ENCODE measurements around the gene TEAD1.
A peak's percentile ranks its signal among the peaks of the same experiment; 100 is the strongest.
"Not testable (repeated sequence)": the region's sequence is repeated elsewhere in the genome, so short reads cannot be mapped to it uniquely, and the experiment has no call there.

Gene TEAD1

GRCh38 chr11:12871788-12872321 is 197.6 kb downstream of the TEAD1 start:
- DNase-seq, result no peak

DNA sequence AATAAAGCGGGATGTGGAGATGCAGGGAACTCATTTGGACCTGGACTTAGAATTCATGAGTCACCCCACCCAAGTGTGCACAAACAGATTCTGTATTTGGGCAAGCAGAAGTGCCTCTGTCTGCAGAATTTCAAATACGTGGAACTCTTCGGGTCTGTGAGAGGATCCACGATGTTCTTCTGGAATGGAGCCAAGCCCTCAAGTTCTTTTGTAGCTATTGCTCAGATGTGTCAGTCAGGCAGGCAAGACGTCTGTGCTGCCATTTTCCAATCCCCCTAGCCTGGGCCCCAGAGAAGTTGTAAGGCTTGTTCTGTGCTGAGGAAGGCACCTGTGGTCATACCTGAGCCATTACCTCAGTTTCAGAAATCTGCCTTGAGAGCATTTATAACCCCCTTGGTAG is 202.1 kb downstream of the TEAD1 start:
- DNase-seq, result no peak

DNA sequence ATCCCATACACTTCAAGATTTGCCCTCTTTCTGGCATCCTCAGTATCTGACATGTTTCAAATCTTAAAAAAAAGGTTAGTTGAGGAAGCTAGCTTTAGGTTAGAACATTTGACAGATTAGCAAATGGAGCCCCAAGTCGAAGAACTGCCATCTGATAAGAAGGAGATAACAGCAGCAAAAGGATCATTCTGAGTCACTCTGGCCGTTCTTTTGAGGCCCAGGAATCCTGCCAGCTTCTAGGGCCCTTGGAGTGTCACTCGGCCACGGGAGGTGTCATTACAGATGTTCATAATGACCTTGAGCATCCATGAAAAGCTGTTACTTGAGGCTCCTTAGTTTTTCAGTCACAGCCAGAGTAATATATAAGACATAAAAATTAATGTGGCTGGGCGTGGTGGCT is 202.8 kb downstream of the TEAD1 start:
- no peak for DNase-seq

GRCh38 chr11:12877508-12877907 is 203.3 kb downstream of the TEAD1 start:
- not testable (repeated sequence) for DNase-seq

GRCh38 chr11:12880327-12880726 is 206.1 kb downstream of the TEAD1 start:
- no peak for DNase-seq

- no peak for DNase-seq
These were observed 208.4 kb downstream of the TEAD1 start for GRCh38 chr11:12882670-12883069.

DNA sequence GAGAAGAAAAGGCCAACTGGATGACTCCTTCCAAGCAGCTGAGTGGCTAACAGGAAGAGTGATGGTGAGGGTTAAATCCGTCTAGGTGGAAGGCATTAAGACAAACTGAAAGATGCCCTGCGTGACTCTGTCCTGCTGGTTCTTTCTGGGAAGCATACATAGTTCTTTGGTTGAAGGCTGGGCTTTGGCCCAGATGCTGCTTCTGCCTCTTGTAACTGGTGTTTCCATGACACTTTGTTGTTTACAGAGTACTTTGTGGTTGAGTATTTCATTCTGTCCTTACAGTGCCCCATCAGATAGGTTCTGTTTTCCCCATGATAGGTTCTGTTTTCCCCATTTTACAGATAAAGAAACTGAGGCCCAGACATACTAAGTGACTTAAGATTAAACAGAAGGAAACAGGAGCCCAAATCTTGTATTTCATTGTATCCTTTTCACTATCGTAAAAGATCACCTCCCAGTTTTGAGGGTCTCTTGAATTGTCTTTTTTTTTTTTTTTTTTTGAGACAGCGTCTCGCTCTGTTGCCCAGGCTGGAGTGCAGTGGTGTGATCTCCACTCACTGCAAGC is 210.6 kb downstream of the TEAD1 start:
- no peak for DNase-seq

DNA sequence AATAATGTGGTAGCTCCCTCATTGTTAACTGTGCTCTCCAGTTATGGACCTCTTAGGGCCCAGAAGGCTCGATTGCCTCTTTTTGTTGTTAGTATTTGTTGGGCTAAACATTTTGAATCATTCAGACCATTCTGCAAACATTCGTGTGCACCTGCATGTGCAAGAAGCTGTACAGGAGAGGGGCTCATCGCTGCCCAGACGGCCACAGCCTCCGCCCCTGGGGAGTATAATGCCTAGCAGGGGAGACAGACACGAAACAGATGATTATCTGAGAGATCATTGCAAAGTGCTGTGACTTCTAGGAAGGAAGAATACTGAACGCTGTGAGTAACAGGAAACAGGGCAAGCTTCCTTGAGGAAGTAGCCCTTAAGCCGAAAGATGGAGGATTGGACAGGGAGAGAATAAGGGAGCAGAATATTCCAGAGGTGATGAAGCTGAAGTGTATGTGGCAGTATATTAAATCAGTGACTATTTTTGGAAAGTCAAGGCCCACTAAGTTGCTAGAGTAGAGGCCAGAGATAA is 211.6 kb downstream of the TEAD1 start:
- DNase-seq, result no peak

GRCh38 chr11:12886508-12886907 is 212.3 kb downstream of the TEAD1 start:
- no peak for DNase-seq

DNA sequence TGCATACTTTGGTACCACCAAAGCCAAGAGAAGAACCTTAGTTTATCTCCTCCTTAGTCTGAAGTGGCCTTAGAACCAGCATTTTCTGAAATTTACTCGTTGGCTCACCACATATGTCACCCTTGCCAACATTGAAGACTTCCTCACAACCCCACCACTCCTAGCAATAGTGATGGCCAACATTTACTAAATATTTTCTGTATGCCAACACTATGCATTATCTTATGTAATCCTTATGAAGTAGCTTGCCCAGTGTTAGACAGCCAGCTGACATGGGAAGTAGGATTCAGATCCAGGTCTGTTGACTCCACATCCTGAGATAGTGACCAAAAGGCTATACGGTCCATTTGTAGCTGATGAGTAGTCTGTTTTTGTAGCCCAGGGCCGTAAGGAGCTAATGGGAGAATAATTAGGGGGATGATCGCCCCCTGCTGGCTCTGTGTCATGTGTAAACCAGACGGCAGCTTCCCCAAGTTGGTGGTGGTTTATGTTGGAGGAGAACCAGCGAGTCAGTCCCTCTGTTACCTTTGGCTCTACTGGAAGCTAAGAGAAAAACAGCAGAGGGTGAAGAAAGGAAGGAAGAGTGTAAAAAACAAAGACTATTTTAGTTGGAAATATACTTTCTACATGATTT is 214.4 kb downstream of the TEAD1 start:
- peak; percentile 39 for DNase-seq

DNA sequence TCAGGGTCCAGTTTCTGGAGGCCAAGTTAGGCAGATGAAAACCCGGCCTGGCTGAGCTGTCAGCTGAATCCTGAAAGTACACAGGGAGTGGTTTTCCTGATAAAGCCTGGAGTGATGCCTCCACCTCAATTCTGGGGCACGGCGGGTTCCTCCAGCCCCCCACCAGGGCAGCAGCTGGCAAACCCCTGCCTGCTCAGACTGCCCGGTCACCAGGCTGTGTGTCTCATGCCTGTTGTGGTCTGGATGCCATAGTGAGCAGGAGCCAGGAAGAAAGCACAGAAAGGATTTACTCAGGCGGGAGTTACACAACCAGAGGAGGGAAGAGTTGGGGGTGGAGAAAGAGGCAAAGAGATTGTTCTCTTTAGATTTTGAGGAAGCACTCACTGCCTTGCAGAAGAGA is 215.0 kb downstream of the TEAD1 start:
- DNase-seq, result no peak

DNA sequence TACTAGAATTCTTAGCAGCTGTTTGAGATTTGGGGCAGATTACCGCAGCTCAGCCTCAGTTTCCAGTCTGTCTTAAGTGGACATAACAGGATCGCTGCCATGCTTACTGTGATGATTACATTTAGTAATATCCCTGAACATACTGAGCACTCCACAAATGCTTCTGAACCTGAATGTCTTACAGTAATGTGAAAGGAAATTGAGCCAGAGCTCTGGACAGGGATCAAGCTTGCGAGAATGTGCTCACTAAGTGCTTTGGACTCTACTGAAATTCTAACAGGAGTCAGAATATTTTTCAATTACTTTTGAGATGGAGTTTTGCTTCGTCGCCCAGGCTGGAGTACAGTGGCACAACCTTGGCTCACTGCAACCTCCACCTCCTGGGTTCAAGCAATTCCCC is 216.3 kb downstream of the TEAD1 start:
- no peak for DNase-seq

DNA sequence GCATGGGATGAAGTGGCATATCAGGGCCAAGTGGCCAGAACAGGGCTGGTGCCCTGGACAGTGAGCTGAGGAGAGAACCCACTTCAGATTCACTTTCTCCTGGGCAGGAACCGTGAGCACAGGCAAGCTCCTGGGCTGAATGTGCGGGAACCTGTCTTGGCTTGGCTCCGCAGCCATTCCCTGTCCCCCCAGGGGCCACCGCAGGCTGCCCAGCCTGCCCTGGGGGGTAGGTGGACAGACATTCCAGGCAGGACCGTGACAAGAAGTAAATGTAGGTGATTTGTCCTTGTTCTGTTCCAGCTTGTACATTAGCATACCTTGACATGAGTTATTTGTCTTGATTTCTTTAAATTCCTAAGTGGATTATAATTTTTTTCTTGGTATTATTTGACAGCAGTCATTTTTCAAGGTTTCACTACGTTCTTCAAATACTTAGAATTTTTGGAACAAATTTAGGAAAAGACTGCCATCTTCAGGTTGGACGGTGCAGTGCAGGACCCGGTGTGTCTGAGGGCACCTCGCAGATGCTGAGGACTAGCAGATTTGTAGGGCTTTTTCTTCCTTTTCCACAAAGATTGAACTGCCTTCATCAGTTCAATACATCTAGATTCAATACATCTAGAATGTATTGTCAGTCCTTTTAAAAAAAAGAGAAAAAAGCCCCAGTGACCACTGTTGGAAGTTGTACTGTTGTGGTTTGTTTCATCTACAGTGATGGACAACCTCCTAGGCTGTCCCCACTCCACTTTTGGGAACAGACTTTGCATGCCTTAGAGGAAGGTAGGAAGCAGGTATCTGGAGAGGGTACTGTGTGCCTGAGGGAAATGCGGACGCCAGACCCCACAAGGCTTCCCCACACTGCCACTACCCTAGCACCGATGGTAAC is 219.8 kb downstream of the TEAD1 start:
- DNase-seq, result peak; percentile 26

GRCh38 chr11:12897390-12897789 is 223.2 kb downstream of the TEAD1 start:
- DNase-seq, result no peak

- DNase-seq, result no peak
These were observed 223.6 kb downstream of the TEAD1 start for GRCh38 chr11:12897867-12898266.

- DNase-seq, result no peak
These were observed 226.3 kb downstream of the TEAD1 start for GRCh38 chr11:12900496-12900895.

DNA sequence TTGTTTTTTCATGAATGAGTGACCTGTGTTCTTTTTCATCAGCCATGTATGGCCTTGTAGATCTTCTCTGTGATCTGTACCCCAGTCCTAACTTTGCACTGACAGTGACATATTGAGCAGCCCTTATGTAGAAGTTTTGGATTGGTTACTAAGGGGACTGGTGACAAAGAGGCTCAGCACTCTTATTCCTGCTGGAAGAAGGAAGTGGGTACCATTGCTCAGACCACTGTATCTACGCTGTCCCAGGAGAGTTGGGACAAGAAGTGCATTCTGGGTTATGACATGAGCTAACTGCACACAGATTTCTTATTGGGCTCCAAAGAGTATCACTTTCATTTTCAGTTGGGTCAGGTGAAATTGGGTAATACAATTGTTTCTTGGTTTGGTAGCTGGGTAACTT is 227.1 kb downstream of the TEAD1 start:
- no peak for DNase-seq

DNA sequence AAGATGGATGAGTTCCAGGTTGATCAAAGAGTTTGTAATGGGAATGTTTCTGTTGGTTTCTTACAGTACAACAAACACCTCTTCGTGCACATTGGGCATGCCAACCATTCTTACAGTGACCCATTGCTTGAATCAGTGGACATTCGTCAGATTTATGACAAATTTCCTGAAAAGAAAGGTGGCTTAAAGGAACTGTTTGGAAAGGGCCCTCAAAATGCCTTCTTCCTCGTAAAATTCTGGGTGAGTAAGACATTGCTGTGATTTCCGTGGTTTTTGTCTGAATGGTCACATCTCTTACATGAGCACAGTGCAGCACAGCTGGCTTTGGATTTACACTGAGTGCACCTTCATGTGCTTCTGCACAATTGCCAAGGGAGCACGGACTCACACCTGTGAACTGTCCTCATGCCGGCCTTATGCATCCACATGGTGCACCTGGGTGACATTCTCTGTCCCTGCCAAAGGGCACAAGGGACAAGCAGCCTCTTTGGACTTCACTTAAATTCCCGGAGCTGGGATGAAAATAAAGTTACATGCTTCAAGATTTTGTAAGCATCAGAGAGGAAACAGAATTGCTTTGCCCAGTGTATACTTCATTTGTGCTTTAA is 227.8 kb downstream of the TEAD1 start:
- no peak for DNase-seq

GRCh38 chr11:12902791-12903486 is 228.7 kb downstream of the TEAD1 start:
- no peak for DNase-seq

DNA sequence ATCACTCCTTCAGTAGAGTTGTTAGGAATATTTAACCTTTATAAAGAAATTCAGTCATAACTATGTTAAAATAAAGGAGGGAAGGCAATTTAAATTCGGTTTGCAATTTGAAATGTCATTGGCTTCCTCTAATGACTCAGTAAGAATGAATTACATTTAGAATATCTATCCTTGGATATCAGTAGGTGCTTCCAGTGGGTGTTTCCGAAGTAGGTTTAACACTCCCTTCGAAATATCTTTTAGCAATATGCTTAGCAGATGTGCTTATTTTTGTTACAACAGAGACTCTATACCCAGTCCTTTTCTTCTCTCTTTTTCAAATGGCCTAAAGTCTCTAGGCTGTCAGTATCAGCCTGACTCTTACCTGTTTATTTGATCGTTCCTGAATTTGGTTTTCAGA is 231.2 kb downstream of the TEAD1 start:
- no peak for DNase-seq

GRCh38 chr11:12906501-12906900 is 232.3 kb downstream of the TEAD1 start:
- DNase-seq, result no peak

- DNase-seq, result no peak
These were observed 235.7 kb downstream of the TEAD1 start for GRCh38 chr11:12909879-12910278.

Data from NCI-H774 (cell line).